Peyer's patch (tissue), 4 donors: ENCODE results near the gene PDE6B.

Experiments
- POLR2A ChIP-seq, 2 donors: fragments of 450-650 bp; IDR thresholded peaks; one replicate each; pipeline ENCODE4 v1.5.1; 2017; ENCODE audit warnings: antibody characterized with exemption in 2 of 2, mild to moderate bottlenecking in 2 of 2, moderate library complexity in 2 of 2
- TF ChIP-seq, protein P1 (sequence below), 6 experiments: fragments of 450-650 bp in 4 of 6; fragments of 200-600 bp in 2 of 6; sonication (generic) in 1 of 6; IDR thresholded peaks; one replicate each; pipeline ENCODE4 v1.5.1; 2017 to 2019; ENCODE audit warnings: antibody characterized with exemption in 6 of 6, mild to moderate bottlenecking in 3 of 6, moderate library complexity in 1 of 6

DNA sequence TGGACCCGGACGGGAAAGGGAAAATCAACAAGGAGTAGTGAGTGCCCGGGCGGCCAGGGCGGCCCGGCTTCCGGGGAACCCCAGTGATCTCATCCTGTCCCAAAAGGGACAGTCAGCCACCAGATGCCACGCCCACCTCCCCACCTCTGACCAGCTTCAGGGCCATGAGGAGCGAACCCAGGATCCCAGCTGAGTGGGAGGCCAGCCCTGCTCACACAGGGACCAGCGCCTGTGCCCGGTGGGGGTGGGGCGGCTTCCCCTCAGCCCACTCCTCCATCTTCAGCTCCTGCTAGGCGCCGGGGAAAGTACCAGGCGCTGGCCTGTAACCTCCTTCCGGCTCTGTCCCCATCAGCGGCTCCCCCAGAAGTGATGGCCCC lies 55.2 kb downstream of the PDE6B start:
- no peak for TF ChIP-seq POLR2A (IDR thresholded peaks at IDR 0.05)
- TF ChIP-seq, protein P1, sequence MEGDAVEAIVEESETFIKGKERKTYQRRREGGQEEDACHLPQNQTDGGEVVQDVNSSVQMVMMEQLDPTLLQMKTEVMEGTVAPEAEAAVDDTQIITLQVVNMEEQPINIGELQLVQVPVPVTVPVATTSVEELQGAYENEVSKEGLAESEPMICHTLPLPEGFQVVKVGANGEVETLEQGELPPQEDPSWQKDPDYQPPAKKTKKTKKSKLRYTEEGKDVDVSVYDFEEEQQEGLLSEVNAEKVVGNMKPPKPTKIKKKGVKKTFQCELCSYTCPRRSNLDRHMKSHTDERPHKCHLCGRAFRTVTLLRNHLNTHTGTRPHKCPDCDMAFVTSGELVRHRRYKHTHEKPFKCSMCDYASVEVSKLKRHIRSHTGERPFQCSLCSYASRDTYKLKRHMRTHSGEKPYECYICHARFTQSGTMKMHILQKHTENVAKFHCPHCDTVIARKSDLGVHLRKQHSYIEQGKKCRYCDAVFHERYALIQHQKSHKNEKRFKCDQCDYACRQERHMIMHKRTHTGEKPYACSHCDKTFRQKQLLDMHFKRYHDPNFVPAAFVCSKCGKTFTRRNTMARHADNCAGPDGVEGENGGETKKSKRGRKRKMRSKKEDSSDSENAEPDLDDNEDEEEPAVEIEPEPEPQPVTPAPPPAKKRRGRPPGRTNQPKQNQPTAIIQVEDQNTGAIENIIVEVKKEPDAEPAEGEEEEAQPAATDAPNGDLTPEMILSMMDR (IDR thresholded peaks at IDR 0.05) = no peak
